Activated T-helper 2 cell treated with anti-CD3 and anti-CD28 coated beads, Interferon-gamma antibody, Interleukin-2, Interleukin-4, amounts not matched to agents 10 μg/mL and 5 μg/mL and 100 μg/mL, durations not matched to agents 14 hours and 24 hours and 36 hours (primary cell): ENCODE measurements around the gene RALGPS1. TPM values are rescaled to one million over a fixed set of nuclear protein-coding genes. Genes with fewer than 3 reads are reported as not detected.

Experiments
- DNase-seq: peaks from one replicate; pipeline ENCODE4 v3.0.0; 2021; ENCODE audit warnings: low spot score
- H3K27ac Mint-ChIP-seq: one replicate; pipeline ENCODE4 v1.8.0; 2021; ENCODE audit warnings: mixed read lengths
- H3K27me3 Mint-ChIP-seq: one replicate; pipeline ENCODE4 v1.8.0; 2021; ENCODE audit warnings: low read depth, mixed read lengths
- H3K36me3 Mint-ChIP-seq: one replicate; pipeline ENCODE4 v1.8.0; 2021; ENCODE audit warnings: low read depth, mixed read lengths
- H3K4me1 Mint-ChIP-seq: one replicate; pipeline ENCODE4 v1.8.0; 2021; ENCODE audit warnings: low read depth, mixed read lengths
- H3K4me3 Mint-ChIP-seq: one replicate; pipeline ENCODE4 v1.8.0; 2021; ENCODE audit warnings: low read depth, mild to moderate bottlenecking, moderate library complexity, mixed read lengths
- H3K9me3 Mint-ChIP-seq: one replicate; pipeline ENCODE4 v1.8.0; 2021; ENCODE audit warnings: mixed read lengths
- intact Hi-C: fragments of 100-400 bp; cut with micrococcal nuclease; formaldehyde crosslinking; loops from one replicate; pipeline ENCODE4 v1.15.1; 2023
- total RNA-seq: library from RNA; stranded (reverse); gene quantifications from 2 replicates; pipeline ENCODE4 v1.2.3, GENCODE V29; 2022

The RALGPS1 gene
- total RNA-seq, 1 donor from 2014 or later: 2.4 TPM

GRCh38 chr9:126986506-126986951 is 71.9 kb downstream of the RALGPS1 start:
- Mint-ChIP-seq H3K9me3 (peaks cover 5% of the 10 kb centered on the region), H3K36me3 (peaks cover 9% of the 10 kb centered on the region), H3K4me3 (peak overlapping the region; percentile 49), H3K27ac (peak overlapping the region; percentile 67), H3K27me3 (peaks cover 69% of the 10 kb centered on the region), H3K4me1 (peaks cover 40% of the 10 kb centered on the region)
- DNase-seq: no peak
- intact Hi-C loops: loop anchor here (1.0 to 10.0 kb wide), 4 partner anchors 19 to 572 kb away; no protein-coding TSS in a partner anchor

GRCh38 chr9:126988857-126989256 is 74.3 kb downstream of the RALGPS1 start:
- DNase-seq: no peak
- H3K4me1 Mint-ChIP-seq: peaks cover 38% of the 10 kb centered on the region
- peaks cover 12% of the 10 kb centered on the region for H3K36me3 Mint-ChIP-seq
- H3K4me3 Mint-ChIP-seq: no peak overlapping the region
- intact Hi-C loops: loop anchor here (10.0 kb wide), 2 partner anchors 396 to 574 kb away; no protein-coding TSS in a partner anchor
- H3K27me3 Mint-ChIP-seq: peaks cover 69% of the 10 kb centered on the region
- peaks cover 19% of the 10 kb centered on the region for H3K9me3 Mint-ChIP-seq
- no peak overlapping the region for H3K27ac Mint-ChIP-seq

- H3K4me3 Mint-ChIP-seq: no peak overlapping the region
- H3K27me3 Mint-ChIP-seq: peaks cover 69% of the 10 kb centered on the region
- peaks cover 15% of the 10 kb centered on the region for H3K36me3 Mint-ChIP-seq
- H3K27ac Mint-ChIP-seq: no peak overlapping the region
- DNase-seq: no peak
- H3K9me3 Mint-ChIP-seq: peaks cover 22% of the 10 kb centered on the region
- intact Hi-C loops: loop anchor here (10.0 kb wide), 2 partner anchors 395 to 575 kb away; no protein-coding TSS in a partner anchor
- peaks cover 29% of the 10 kb centered on the region for H3K4me1 Mint-ChIP-seq
Observed at GRCh38 chr9:126989847-126990842, 75.6 kb downstream of the RALGPS1 start.

- Mint-ChIP-seq H3K27me3 (peaks cover 74% of the 10 kb centered on the region), H3K36me3 (peaks cover 13% of the 10 kb centered on the region)
- intact Hi-C loops: no loop called here
Observed at GRCh38 chr9:126991183-126991582, 76.6 kb downstream of the RALGPS1 start.

GRCh38 chr9:126992427-126992826 is 77.8 kb downstream of the RALGPS1 start:
- Mint-ChIP-seq H3K36me3 (peaks cover 13% of the 10 kb centered on the region), H3K4me3 (no peak overlapping the region), H3K9me3 (peaks cover 33% of the 10 kb centered on the region), H3K27me3 (peaks cover 79% of the 10 kb centered on the region), H3K27ac (no peak overlapping the region), H3K4me1 (peaks cover 10% of the 10 kb centered on the region)
- intact Hi-C loops: no loop called here
- no peak for DNase-seq

More at GRCh38 chr9:126991183-126991582, 76.6 kb downstream of the RALGPS1 start:
- H3K4me3 Mint-ChIP-seq: no peak overlapping the region
- no peak overlapping the region for H3K27ac Mint-ChIP-seq
- H3K9me3 Mint-ChIP-seq: peaks cover 27% of the 10 kb centered on the region
- no peak for DNase-seq
- peaks cover 22% of the 10 kb centered on the region for H3K4me1 Mint-ChIP-seq

GRCh38 chr9:126999315-127000068 is 84.9 kb downstream of the RALGPS1 start:
- H3K4me1 Mint-ChIP-seq: peaks cover 12% of the 10 kb centered on the region
- no peak for DNase-seq
- H3K9me3 Mint-ChIP-seq: peaks cover 14% of the 10 kb centered on the region
- H3K27me3 Mint-ChIP-seq: peaks cover 49% of the 10 kb centered on the region
- no peak overlapping the region for H3K4me3 Mint-ChIP-seq
- H3K36me3 Mint-ChIP-seq: no peaks in the 10 kb centered on the region
- intact Hi-C loops: no loop called here
- H3K27ac Mint-ChIP-seq: no peak overlapping the region

GRCh38 chr9:127004946-127005769 is 90.6 kb downstream of the RALGPS1 start:
- intact Hi-C loops: loop anchor here (1.0 to 5.0 kb wide), 3 partner anchors 19 to 150 kb away; no protein-coding TSS in a partner anchor
- DNase-seq: peak; percentile 73
- Mint-ChIP-seq H3K4me3 (no peak overlapping the region), H3K27me3 (peaks cover 46% of the 10 kb centered on the region), H3K4me1 (peaks cover 22% of the 10 kb centered on the region), H3K27ac (peak overlapping the region; percentile 3), H3K36me3 (no peaks in the 10 kb centered on the region), H3K9me3 (no peaks in the 10 kb centered on the region)

- intact Hi-C loops: loop anchor here (1.0 to 5.0 kb wide), 3 partner anchors 20 to 149 kb away; no protein-coding TSS in a partner anchor
- Mint-ChIP-seq H3K9me3 (no peaks in the 10 kb centered on the region), H3K27ac (no peak overlapping the region), H3K4me3 (no peak overlapping the region), H3K27me3 (peaks cover 50% of the 10 kb centered on the region), H3K36me3 (no peaks in the 10 kb centered on the region), H3K4me1 (peaks cover 21% of the 10 kb centered on the region)
- DNase-seq: no peak
Observed at GRCh38 chr9:127005770-127006314, 91.3 kb downstream of the RALGPS1 start.

GRCh38 chr9:127007638-127008037 is 93.1 kb downstream of the RALGPS1 start:
- no peak for DNase-seq
- peaks cover 56% of the 10 kb centered on the region for H3K27me3 Mint-ChIP-seq
- intact Hi-C loops: loop anchor here (5.0 kb wide), 1 partner anchor 40 kb away; no protein-coding TSS in a partner anchor
- H3K27ac Mint-ChIP-seq: no peak overlapping the region
- H3K4me1 Mint-ChIP-seq: peaks cover 21% of the 10 kb centered on the region
- no peaks in the 10 kb centered on the region for H3K36me3 Mint-ChIP-seq
- H3K9me3 Mint-ChIP-seq: no peaks in the 10 kb centered on the region
- no peak overlapping the region for H3K4me3 Mint-ChIP-seq

- no peaks in the 10 kb centered on the region for H3K36me3 Mint-ChIP-seq
- peaks cover 21% of the 10 kb centered on the region for H3K4me1 Mint-ChIP-seq
- no peaks in the 10 kb centered on the region for H3K9me3 Mint-ChIP-seq
- intact Hi-C loops: loop anchor here (5.0 kb wide), 1 partner anchor 39 kb away; no protein-coding TSS in a partner anchor
- no peak overlapping the region for H3K27ac Mint-ChIP-seq
- DNase-seq: no peak
- no peak overlapping the region for H3K4me3 Mint-ChIP-seq
- peaks cover 58% of the 10 kb centered on the region for H3K27me3 Mint-ChIP-seq
Observed at GRCh38 chr9:127008076-127008475, 93.5 kb downstream of the RALGPS1 start.

- intact Hi-C loops: no loop called here
- no peak overlapping the region for H3K27ac Mint-ChIP-seq
- no peak for DNase-seq
- H3K27me3 Mint-ChIP-seq: peaks cover 76% of the 10 kb centered on the region
- H3K36me3 Mint-ChIP-seq: no peaks in the 10 kb centered on the region
- H3K4me1 Mint-ChIP-seq: peaks cover 3% of the 10 kb centered on the region
- no peaks in the 10 kb centered on the region for H3K9me3 Mint-ChIP-seq
- H3K4me3 Mint-ChIP-seq: no peak overlapping the region
Observed at GRCh38 chr9:127011772-127012171, 97.2 kb downstream of the RALGPS1 start.
